Progenitor cell of endocrine pancreas (in vitro differentiated cells): ENCODE measurements around the gene SLC16A12. TPM values are rescaled to one million over a fixed set of nuclear protein-coding genes. Genes with fewer than 3 reads are reported as not detected.

ENCODE experiments used
- DNase-seq: peaks from one replicate; pipeline ENCODE4 v3.0.0; 2021; ENCODE audit warnings: low spot score; ENCODE audit not compliant: unreplicated experiment
- H3K27ac Mint-ChIP-seq: 2 replicates; pipeline ENCODE4 v1.8.0; 2021; ENCODE audit warnings: mild to moderate bottlenecking, moderate library complexity, mixed read lengths
- H3K27me3 Mint-ChIP-seq: 2 replicates; pipeline ENCODE4 v1.8.0; 2021; ENCODE audit warnings: mixed read lengths
- H3K36me3 Mint-ChIP-seq: 2 replicates; pipeline ENCODE4 v1.8.0; 2022; ENCODE audit warnings: mixed read lengths; ENCODE audit not compliant: insufficient read depth
- H3K4me1 Mint-ChIP-seq: 2 replicates; pipeline ENCODE4 v1.8.0; 2021; ENCODE audit warnings: low read depth, mixed read lengths
- H3K4me3 Mint-ChIP-seq: 2 replicates; pipeline ENCODE4 v1.8.0; 2021; ENCODE audit warnings: low read depth, mild to moderate bottlenecking, moderate library complexity, mixed read lengths
- H3K9me3 Mint-ChIP-seq: 2 replicates; pipeline ENCODE4 v1.8.0; 2021; ENCODE audit warnings: low read depth, mixed read lengths
- total RNA-seq: library from RNA; stranded (reverse); gene quantifications from 2 replicates; pipeline ENCODE4 v1.2.1, GENCODE V29; 2021
- TF ChIP-seq, protein P1 (sequence below): fragments of 200-600 bp; sonication (generic); IDR thresholded peaks from one replicate; pipeline ENCODE4 v1.5.0; 2021; ENCODE audit warnings: antibody characterized with exemption, mild to moderate bottlenecking; ENCODE audit not compliant: unreplicated experiment

The SLC16A12 gene
- total RNA-seq, 1 donor from 2014 or later = 16.1 TPM

GRCh38 chr10:89438525-89438924, 96.9 kb downstream of the SLC16A12 start:
- TF ChIP-seq, protein P1, sequence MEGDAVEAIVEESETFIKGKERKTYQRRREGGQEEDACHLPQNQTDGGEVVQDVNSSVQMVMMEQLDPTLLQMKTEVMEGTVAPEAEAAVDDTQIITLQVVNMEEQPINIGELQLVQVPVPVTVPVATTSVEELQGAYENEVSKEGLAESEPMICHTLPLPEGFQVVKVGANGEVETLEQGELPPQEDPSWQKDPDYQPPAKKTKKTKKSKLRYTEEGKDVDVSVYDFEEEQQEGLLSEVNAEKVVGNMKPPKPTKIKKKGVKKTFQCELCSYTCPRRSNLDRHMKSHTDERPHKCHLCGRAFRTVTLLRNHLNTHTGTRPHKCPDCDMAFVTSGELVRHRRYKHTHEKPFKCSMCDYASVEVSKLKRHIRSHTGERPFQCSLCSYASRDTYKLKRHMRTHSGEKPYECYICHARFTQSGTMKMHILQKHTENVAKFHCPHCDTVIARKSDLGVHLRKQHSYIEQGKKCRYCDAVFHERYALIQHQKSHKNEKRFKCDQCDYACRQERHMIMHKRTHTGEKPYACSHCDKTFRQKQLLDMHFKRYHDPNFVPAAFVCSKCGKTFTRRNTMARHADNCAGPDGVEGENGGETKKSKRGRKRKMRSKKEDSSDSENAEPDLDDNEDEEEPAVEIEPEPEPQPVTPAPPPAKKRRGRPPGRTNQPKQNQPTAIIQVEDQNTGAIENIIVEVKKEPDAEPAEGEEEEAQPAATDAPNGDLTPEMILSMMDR = no peak
- Mint-ChIP-seq H3K36me3 (peaks cover 4% of the 10 kb centered on the region), H3K27me3 (no peaks in the 10 kb centered on the region), H3K4me1 (no peaks in the 10 kb centered on the region), H3K9me3 (peaks cover under 1% of the 10 kb centered on the region), H3K27ac (no peak overlapping the region), H3K4me3 (no peak overlapping the region)
- no peak for DNase-seq

GRCh38 chr10:89431977-89432376, 103.4 kb downstream of the SLC16A12 start:
- DNase-seq = no peak
- peaks cover 6% of the 10 kb centered on the region for H3K27me3 Mint-ChIP-seq

GRCh38 chr10:89428877-89429276, 106.5 kb downstream of the SLC16A12 start:
- H3K9me3 Mint-ChIP-seq = no peaks in the 10 kb centered on the region
- H3K27ac Mint-ChIP-seq = no peak overlapping the region

More at GRCh38 chr10:89431977-89432376, 103.4 kb downstream of the SLC16A12 start:
- peaks cover 2% of the 10 kb centered on the region for H3K36me3 Mint-ChIP-seq
- TF ChIP-seq, protein P1 = no peak
- peaks cover 5% of the 10 kb centered on the region for H3K4me1 Mint-ChIP-seq
- no peak overlapping the region for H3K27ac Mint-ChIP-seq
- H3K4me3 Mint-ChIP-seq = no peak overlapping the region
- H3K9me3 Mint-ChIP-seq = no peaks in the 10 kb centered on the region

GRCh38 chr10:89427629-89428028, 107.8 kb downstream of the SLC16A12 start:
- H3K27me3 Mint-ChIP-seq = peaks cover 6% of the 10 kb centered on the region
- TF ChIP-seq, protein P1 = no peak
- no peak overlapping the region for H3K4me3 Mint-ChIP-seq
- H3K9me3 Mint-ChIP-seq = no peaks in the 10 kb centered on the region
- peak overlapping the region; percentile 17 for H3K27ac Mint-ChIP-seq
- H3K4me1 Mint-ChIP-seq = peaks cover 15% of the 10 kb centered on the region
- H3K36me3 Mint-ChIP-seq = peaks cover 2% of the 10 kb centered on the region
- DNase-seq = no peak

More at GRCh38 chr10:89428877-89429276, 106.5 kb downstream of the SLC16A12 start:
- peaks cover 6% of the 10 kb centered on the region for H3K27me3 Mint-ChIP-seq
- TF ChIP-seq, protein P1 = no peak
- H3K36me3 Mint-ChIP-seq = peaks cover 2% of the 10 kb centered on the region
- peaks cover 15% of the 10 kb centered on the region for H3K4me1 Mint-ChIP-seq
- DNase-seq = no peak
- H3K4me3 Mint-ChIP-seq = no peak overlapping the region

GRCh38 chr10:89426230-89426868, 109.0 kb downstream of the SLC16A12 start:
- Mint-ChIP-seq H3K9me3 (no peaks in the 10 kb centered on the region), H3K27me3 (peaks cover 6% of the 10 kb centered on the region), H3K27ac (no peak overlapping the region), H3K4me3 (no peak overlapping the region), H3K4me1 (peaks cover 15% of the 10 kb centered on the region), H3K36me3 (no peaks in the 10 kb centered on the region)
- TF ChIP-seq, protein P1 = peak; percentile 83
- DNase-seq = no peak
